HG03457 (cell line): Measurements from ENCODE around the gene RSU1.

Experiments used
- ATAC-seq: cut with Tn5 transposase; IDR thresholded peaks from one replicate; pipeline ENCODE4 v1.9.1; 2021; ENCODE audit warnings: moderate number of reproducible peaks; ENCODE audit not compliant: unreplicated experiment

RSU1 gene

DNA sequence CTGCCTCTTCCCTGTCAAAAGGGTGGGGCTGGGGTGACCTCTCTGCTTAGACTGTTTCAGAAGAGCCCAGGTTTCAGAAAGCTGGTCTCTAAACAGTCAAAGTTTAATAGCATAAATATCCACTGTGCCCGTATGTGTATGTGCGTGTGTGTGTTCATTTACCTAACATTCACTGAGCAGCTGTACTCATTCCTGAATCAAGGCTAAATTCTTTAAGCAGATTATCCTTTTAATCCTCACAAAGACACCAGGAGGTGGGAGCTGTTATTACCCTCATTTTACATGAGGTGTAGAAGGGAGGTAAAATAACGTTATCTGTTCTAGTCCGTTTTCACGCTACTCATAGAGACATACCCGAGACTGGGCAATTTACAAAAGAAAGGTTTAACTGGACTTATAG, 72.2 kb downstream of the RSU1 start:
- no peak for ATAC-seq

DNA sequence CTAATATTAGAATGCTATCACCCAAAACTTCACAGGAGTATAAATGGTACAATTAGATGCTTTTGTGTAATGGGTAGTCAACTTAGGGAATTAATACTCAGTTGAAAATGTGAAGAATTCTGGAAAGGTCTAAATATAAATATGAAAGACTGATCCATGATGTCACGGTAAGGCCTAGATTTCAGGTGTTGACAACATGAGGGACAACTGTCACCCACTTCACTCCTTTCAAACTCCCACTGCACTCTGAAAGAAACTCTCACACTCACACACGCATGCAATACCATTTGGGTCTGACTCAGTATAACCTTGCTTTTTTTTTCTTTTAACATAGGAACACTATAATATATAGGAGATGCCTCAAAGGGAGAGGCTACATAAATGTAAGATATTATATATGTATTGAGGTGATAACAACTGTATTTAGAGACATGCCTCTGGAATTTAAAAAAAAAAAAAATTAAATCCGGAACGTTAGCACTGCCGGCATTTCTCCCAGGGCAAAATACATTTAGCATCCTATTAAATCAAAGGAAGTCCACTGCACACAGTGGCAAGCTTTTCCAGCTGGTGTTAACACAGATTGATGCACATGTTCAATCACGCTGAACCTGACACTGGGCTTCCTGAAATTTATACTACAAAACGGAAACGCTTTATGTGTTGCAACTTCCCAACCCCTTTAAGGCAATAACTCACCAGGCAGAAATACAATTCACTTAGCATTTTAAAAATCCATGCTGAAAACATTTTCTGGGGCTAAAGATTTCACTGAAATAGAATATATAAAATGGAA, 74.9 kb downstream of the RSU1 start:
- ATAC-seq: no peak

DNA sequence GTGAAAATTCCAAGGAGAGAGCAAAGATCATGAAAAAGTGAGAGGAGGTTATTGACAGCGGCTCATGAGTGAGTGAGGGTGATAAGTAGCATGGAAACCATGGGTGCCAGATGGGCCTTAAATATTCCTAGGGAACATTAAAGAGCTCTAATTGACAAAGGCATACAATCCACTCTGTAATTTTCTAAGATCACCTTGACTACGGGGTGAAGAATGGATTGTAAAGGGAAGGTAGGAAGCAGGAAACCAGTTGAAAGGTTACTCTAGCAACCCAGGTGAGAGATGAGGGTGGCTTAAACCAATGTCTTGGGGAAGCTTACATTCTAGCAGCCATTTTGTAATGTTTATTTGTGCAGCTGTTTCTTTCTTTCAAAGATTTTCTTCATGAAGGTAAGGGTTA, 75.7 kb downstream of the RSU1 start:
- ATAC-seq: no peak

- ATAC-seq: no peak
Measured at GRCh38 chr10:16737420-16737819, 79.8 kb downstream of the RSU1 start.

DNA sequence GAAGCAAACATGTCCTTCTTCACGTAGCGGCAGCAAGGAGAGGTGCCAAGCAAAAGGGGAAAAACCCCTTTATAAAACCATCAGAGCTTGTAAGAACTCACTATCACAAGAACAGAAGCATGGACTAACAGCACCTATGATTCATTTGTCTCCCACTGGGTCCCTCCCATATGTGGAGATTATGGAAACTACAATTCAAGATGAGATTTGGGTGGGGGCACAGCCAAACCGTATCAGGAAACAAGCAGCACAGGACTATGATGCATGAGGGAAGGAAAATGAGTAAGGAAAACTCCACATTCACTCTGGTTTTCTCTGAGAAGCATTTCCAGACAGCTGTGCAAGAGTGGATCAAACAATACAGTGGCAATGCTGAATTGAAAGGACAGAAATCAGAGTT, 81.6 kb downstream of the RSU1 start:
- no peak for ATAC-seq

DNA sequence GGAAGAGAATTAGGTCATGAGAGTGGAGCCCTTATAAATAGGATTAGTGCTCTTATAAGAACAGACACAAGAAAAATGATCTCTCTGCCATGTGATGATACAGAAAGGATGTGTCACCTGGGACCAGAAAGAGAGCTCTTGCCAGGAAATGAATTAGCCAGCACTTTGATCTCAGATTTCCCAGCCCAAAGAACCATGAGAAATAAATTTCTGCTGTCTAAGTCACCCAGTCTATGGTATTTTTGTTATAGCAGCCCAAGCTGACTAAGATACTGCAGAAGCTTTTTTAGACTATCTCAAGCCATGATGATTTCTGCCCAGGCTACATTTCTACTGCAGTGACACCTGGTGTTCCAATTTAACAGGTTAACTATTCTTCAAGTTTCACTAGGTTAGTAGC, 84.8 kb downstream of the RSU1 start:
- ATAC-seq: no peak

- no peak for ATAC-seq
Measured at GRCh38 chr10:16728266-16728665, 89.0 kb downstream of the RSU1 start.

DNA sequence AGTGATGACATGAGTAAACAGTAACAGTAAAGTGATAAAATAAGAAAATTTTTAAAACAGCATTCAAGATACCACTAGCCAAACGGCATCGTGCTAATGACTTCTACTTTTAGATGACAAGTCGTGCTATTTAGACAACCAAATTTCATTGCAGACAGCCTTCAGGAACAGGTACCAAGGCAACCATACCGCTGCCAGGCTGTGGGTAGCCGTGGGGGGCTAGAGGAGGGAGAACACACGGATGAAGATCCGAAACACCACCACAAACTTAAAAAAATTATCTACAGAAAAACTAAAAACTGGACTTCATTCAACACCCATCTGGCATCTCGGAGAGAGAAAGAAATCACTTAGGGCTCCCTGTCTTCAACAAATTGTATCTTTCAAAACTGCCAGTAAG, 89.6 kb downstream of the RSU1 start:
- no peak for ATAC-seq

DNA sequence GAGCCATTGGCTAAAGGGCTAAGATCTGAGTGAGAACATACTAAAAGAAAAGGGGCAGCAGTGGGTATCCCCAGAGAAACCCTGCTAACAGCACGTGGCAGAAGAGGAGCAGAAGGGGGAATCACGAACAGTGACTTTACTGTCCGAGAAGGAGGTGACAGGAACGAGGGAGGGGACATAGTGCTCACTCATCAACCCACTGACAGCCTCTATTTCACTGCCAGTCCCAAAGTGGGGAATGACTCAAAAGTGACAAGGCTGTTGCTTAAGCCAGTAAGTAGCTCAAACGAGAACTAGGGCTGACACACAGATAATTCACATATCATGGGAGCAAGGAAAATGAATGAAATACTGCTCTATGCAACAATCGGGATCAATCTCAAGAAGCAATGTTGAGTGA, 92.7 kb downstream of the RSU1 start:
- no peak for ATAC-seq

DNA sequence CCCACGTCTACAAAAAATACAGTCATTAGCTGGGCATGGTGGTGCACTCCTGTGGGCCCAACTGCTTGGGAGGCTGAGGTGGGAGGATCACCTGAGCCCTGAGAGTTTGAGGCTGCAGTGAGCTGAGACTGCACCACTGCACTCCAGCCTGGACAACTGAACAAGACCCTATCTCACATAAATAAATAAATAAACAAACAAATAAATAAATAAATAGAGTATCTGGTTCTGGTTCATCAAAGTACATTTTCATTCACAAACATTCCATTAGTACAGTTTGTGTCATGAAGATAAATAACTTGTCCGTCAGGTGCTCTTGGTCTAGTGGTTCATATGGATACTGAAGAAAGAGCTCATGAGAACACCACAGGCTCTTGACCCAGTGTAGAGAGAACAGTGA, 96.4 kb downstream of the RSU1 start:
- ATAC-seq: no peak

- ATAC-seq: no peak
Measured at GRCh38 chr10:16717622-16718395, 99.4 kb downstream of the RSU1 start.

DNA sequence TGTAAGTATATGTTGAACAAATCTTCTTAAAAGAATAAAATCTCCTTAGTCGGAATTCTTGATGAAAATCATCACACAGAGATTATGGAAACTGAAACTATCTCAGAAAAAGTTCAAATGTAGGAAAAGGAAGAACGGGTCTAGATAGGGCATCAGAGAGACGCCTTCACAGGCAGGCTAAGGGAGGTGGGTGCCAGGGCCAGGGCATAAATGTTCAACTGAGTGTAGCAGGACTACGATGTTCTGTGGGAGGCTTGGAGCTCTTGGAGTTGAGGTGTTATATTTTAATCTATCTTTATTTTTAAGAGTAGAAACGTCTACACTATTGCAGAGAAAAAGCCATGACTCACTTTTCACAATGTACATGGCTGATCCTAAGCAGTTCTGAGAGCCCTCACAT, 101.2 kb downstream of the RSU1 start:
- no peak for ATAC-seq

- no peak for ATAC-seq
Measured at GRCh38 chr10:16713290-16713689, 103.9 kb downstream of the RSU1 start.

- no peak for ATAC-seq
Measured at GRCh38 chr10:16712883-16713282, 104.3 kb downstream of the RSU1 start.

DNA sequence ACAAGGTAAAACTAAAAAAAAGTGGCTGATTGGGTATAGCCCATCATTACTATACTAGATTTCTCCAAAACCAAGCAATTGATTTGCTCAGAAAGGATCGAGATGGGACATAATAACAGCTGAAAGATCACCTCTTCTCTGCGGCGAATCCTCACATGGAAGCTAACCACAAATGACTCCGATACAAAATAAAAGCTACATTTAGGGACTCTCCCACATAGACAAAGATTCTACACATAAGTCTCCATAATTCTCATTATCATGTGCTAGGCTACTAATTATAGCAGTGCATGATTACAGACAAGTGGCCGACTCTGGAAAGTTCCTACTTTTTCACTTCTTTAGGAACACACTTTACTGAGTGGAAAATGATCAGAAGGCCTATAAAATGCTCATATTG, 116.9 kb downstream of the RSU1 start:
- ATAC-seq: no peak

- ATAC-seq: no peak
Measured at GRCh38 chr10:16699435-16700057, 117.7 kb downstream of the RSU1 start.

- no peak for ATAC-seq
Measured at GRCh38 chr10:16698461-16698860, 118.8 kb downstream of the RSU1 start.

GRCh38 chr10:16690417-16690816, 126.8 kb downstream of the RSU1 start:
- no peak for ATAC-seq

DNA sequence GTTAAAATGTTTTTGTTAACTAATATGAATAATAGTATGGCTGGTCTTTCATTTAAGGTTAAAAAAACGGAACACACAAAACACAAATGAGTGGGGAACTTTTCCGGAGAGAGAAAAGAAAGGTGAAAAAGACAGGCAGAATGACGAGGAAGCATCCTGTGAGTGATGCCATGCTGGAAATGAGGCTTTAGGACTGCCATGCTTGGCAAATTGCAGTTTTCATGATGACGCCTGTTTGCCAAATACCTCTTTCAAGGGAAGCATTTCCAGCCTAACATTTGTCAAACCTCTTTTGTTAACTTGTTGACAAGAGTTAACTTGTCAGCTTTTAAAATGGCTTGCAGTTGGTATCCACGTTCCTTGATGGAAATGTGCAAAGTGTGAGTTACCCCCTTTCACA, 127.5 kb downstream of the RSU1 start:
- ATAC-seq: no peak

DNA sequence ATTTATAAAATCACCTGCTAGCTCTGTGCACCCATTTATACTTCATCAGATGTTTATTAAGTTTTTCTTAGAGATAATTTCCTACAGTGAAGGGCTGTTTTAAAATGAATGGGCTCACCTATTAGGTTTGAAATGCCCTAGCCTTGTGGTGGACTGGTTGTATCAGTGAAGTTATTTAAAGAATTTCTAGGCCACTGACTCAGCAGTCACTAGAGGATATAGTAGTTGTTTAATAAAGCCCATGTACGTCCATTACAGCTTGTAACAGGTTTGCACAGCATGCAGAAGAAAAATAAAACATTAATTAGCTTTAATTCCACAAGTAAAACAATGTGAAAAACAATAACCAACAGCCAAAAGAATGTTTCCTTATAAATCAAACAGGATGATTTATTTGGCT, 128.0 kb downstream of the RSU1 start:
- no peak for ATAC-seq

DNA sequence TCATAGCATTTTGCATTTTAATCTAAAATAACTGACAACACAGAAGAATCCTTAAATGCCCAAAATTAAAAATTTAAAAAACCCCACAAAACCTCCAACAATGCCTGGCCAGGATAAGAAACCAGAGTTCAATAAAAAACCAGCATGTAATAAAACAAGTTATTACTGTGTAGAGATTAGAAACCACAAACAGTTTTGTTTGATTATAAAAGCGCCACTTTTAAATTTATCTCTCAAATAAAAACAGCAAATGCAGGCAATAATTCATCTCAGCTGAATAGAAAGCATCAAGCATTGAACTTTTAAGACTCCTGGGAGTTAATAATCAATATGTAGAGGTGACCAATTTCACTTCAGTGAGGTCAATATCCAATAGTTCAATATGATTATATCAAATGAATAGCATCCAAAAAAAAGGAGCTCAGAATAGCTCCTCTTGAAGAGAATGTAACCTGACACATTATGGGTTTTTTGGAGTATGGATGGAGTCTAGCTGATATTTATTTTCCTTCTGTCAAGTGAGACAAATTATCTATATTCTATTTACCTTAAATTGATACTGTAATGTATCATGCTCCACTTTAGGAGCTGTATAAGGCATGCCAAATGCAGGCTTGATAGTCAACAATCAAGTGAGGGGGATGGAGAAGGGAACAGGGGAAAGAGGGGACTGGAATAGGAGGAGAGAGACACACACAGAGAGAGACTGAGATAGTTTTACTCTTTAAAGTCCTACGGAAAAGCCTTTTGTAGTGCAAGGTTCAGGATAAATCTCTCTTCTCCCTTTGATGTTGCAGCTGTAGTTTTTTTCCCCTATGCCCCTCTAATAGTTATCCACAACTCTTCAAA, 130.9 kb downstream of the RSU1 start:
- no peak for ATAC-seq
